ENCODE results near the gene CCDC7.
"Not testable (repeated sequence)": the region's sequence is repeated elsewhere in the genome, so short reads cannot be mapped to it uniquely, and the experiment has no call there.

The CCDC7 gene

DNA sequence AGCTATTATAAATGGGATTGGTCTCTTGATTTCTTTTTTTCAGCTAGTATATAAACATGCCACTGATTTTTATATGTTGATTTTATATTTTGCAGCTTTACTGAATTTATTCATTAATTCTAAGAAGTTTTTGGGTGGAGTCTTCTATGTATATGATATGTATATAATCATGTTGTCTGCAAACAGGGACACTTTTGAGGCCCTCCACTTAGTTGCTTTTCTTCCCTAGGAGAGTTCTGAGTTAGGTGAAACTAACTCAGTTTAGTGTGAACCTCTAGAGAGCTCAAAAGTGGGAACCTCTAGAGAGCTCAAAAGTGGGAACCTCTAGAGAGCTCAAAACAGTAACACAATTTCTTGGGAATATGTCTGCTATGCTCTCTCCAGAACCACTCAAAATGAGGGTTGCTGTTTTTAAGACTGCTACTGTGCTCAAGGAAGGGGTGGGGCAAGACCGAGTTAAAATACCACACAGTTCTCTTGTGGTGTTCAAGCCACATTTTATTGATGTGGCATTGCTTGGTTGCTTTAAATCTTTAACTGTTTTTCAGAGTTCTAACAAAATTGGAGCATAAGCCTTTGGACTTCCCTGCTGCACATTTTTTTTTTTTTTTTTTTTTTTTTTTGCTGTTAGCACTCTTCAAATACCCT is 13.2 kb downstream of the CCDC7 start:
- no peak for DNase-seq

DNA sequence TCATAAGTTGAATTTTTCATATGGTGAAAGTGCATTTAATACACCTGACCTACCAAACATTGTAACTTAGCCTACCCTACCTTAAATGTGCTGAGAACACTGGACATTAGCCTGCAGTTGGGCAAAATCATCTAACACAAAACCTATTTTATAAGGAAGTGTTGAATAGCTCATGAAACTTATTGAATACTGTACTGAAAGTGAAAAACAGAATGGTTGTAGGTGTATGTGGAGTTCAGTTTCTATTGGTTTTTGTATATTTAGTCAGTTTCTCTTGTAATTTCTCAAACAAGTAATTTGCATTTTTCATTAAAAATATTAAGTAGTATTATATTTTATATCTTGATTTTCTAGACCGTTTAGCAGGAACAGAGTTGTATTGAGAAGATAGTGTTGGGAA is 15.3 kb downstream of the CCDC7 start:
- DNase-seq, result no peak

DNA sequence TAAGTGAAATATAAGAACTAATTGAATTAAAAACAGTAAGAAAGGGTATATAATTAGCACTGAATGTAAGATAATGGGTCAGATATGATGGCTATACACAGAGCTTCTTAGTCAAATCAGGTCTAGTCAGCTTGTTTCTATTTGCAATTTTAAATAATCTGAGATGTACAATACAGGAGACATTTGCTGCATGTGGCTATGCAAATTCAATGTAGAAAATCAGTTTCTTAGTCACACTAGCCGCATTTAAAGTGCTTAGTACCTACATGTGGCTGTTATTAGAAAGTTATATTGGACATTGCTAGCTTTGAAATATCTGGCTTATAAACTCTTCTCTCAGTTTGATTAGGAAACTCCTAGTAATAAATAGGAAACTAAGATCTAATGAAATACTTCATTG is 25.3 kb downstream of the CCDC7 start:
- no peak for DNase-seq

DNA sequence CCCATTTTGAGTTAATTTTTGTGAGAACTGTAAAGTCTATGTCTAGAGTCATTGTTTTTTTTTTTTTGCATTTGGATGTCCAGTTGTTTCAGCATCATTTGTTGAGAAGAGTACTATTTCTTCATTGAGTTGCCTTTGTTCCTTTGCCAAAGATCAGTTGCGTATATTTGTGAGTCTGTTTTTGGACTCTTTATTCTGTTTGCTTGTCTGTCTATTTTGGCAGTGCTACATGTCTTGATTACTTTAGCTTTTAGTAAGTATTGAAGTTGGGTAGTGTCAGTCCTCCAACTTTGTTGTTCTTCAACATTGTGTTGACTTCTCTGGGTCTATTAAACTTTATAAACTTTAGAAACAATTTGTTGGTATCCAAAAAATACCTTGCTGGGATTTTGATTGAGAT is 31.6 kb downstream of the CCDC7 start:
- no peak for DNase-seq

DNA sequence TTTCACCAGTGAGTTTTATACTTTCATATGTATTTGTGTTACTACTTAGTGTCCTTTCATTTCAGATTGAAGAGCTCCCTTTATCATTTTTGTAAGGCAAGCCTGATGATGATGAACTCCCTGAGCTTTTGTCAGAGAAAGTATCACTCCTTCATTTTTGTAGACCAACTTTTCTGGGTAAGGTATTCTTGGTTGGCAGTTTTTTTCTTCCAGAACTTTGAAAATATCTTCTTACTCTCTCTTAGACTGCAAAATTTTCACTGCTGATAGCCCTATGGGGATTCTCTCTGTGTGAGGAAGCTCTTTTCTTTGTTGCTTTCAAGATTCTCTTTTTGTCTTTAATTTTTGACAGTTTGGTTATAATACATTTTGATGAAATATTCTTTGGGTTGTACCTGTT is 35.7 kb downstream of the CCDC7 start:
- DNase-seq, result no peak

DNA sequence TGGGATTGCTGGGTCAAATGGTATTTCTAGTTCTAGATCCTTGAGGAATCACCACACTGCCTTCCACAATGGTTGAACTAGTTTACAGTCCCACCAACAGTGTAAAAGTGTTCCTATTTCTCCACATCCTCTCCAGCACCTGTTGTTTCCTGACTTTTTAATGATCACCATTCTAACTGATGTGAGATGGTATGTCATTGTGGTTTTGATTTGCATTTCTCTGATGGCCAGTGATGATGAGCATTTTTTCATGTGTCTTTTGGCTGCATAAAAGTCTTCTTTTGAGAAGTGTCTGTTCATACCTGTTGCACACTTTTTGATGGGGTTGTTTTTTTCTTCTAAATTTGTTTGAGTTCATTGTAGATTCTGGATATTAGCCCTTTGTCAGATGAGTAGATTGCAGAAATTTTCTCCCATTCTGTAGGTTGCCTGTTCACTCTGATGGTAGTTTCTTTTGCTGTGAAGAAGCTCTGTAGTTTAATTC is 37.1 kb downstream of the CCDC7 start:
- not testable (repeated sequence) for DNase-seq

DNA sequence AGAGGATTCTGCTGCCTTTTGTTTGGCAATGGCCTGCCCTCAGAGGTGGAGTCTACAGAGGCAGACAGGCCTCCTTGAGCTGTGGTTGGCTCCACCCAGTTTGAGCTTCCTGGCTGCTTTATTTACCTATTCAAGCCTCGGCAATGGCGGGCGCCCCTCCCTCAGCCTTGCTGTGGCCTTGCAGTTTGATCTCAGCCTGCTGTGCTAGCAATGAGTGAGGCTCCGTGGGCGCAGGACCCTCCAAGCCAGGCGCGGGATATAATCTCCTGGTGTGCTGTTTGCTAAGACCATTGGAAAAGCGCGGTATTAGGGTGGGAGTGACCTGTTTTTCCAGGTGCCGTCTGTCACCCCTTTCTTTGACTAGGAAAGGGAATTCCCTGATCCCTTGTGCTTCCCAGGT is 42.1 kb downstream of the CCDC7 start:
- DNase-seq, result not testable (repeated sequence)

DNA sequence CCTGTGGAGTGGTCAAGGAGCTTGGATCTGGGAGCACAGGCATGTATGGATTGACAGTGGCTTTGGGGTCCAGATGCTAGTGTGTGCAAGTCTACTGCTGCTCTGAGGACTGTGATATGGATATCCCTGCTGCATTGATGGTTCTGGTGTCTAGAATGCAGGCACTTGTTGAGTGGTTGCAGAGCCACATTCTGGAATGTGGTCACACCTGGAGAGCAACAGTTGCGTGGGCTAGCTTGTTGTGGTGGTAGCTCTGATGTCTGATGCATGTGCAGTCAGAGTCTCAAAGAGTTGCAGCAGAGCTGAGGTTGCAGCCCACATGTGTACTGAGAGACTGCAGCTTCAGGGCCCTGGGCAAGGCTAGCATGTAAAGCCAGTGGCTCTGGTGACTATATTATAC is 43.2 kb downstream of the CCDC7 start:
- DNase-seq, result no peak

DNA sequence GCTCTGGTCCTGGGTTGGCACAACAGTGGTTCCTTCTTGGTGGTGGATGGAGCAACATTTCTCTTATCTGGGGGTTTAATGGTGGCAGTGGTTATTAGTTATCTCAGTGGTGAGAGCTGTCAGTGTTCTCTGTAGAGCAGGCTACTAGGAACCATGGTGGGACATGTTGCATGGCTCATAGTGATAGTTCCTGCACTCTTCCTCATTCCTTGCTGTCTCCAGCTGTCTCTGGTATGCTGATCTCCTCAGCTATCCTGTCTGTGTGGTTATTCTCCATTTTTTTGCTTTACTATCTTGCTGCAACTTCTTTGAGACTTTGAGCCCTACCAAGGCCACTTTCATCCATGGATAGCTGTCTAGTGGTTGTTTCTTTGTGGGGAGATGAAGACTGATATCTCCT is 44.0 kb downstream of the CCDC7 start:
- no peak for DNase-seq

DNA sequence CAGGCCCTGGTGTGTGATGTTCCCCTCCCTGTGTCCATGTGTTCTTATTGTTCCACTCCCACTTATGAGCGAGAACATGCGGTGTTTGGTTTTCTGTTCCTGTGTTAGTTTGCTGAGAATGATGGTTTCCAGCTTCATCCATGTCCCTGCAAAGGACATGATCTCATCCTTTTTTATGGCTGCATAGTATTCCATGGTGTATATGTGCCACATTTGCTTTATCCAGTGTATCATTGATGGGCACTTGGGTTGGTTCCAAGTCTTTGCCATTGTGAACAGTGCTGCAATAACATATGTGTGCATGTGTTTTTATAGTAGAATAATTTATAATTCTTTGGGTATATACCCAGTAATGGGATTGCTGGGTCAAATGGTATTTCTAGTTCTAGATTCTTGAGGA is 48.6 kb downstream of the CCDC7 start:
- DNase-seq, result not testable (repeated sequence)

DNA sequence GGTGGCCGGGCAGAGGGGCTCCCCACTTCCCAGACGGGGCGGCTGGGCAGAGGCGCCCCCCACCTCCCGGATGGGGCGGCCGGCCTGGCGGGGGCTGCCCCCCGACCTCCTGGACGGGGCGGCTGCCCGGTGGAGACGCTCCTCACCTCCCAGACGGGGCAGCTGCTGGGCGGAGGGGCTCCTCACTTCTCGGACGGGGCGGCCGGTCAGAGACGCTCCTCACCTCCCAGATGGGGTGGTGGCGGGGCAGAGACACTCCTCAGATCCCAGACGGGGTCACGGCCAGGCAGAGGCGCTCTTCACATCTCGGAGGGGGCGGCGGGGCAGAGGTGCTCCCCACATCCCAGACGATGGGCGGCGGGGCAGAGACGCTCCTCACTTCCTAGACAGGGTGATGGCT is 54.2 kb downstream of the CCDC7 start:
- not testable (repeated sequence) for DNase-seq

DNA sequence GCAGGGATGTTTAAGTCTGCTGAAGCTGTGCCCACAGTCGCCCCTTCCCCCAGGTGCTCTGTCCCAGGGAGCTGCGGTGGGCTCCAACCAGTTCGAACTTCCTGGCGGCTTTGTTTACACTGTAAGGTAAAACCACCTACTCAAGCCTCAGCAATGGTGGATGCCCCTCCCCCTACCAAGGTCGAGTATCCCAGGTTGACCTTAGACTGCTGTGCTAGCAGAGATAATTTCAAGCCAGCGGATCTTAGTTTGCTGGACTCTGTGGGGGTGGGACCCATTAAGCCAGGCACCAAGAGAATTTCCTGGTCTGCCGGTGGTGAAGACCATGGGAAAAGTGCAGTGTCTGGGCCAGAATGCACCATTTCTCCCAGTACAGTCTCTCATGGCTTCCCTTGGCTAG is 56.0 kb downstream of the CCDC7 start:
- DNase-seq, result peak in 1 of 3 experiments; percentile 35

DNA sequence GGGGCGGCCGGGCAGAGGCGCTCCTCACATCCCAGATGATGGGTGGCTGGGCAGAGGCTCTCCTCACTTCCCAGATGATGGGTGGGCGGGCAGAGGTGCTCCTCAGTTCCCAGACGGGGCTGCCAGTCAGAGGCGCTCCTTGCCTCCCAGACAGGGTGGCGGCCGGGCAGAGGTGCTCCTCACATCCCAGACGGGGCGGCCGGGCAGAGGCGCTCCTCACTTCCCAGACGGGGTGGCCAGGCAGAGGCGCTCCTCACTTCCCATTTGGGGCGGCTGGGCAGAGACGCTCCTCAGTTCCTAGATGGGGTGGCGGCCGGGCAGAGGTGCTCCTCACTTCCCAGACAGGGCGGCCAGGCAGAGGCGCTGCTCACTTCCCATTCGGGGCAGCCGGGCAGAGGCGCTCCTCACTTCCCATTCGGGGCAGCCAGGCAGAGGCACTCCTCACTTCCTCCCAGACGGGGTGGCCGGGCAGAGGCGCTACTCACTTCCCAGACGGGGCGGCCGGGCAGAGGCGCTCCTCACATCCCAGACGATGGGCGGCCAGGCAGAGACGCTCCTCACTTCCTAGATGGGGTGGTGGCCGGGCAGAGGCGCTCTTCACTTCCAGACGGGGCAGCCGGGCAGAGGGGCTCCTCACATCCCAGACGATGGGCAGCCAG is 60.0 kb downstream of the CCDC7 start:
- not testable (repeated sequence) for DNase-seq

DNA sequence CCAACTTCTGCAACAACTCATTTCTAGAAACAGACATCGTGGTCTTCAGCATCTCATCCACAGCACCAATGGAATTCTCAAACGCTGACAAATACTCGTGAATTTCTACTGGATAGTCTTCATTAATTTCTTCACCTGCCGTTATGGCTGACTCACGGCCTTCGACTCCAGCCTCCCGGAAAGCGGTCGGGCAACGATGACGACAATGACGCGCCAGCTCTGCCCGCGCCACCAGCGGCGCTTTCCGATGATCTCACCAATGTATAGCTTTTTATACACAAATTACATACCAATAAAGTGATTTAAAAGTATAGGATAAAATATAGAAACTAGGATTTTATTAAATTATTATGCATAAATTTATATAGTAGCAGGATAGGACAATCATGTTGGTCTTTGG is 65.7 kb downstream of the CCDC7 start:
- DNase-seq, result no peak

DNA sequence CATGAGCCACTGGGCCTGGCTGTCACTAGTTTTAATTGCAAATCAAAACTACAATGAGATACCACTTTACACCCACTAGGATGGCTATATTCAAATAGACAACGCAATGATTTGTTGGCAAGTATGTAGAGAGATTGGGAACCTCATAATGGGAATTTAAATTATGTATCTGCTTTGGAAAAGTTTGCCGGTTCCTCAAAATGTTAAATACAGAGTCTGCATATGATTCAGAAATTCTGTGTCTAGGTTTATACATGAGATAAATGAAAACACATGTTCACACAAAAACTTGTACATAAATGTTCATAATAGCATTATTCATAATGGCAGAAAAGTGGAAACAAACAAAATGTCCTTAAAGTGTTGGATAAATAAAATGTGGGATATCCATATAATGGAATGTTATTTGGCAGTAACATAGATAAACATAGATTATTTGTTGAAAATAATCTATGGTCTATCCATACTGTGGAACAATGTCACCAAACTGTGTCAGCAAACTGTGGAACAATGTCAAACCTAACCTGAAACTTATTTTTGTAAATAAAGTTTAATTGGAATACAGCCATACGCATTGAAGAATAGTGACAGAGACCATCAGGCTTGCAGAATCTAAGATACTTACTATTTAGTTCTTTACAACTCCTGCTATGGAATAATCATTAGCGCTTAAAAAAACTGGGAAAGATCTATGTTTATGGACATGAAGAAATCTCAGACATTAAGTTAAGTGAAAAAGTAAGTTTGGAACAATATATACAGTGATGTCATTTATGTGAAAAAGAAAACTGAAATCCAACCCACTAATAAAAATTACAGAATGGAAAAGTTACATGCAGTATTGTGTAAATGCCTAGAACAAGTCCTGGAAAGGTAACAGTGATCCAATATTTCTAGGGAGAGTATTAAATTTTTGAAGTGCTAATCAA is 70.9 kb downstream of the CCDC7 start:
- no peak for DNase-seq

DNA sequence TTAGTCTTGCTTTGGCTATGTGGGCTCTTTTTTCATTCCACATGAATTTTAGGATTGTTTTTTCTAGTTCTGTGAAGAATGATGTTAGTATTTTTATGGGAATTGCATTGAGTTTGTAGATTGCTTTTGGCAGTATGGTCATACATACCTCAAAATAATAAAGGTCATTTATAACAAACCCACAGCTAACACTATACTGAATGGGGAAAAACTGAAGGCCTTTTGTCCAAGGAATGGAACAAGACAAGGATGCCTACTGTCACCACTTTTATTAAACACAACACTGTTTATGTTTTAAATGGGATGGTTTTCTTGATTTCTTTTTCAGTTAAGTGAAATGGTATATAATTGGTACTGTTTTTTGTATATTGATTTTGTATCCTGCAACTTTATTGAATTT is 84.3 kb downstream of the CCDC7 start:
- DNase-seq, result no peak

DNA sequence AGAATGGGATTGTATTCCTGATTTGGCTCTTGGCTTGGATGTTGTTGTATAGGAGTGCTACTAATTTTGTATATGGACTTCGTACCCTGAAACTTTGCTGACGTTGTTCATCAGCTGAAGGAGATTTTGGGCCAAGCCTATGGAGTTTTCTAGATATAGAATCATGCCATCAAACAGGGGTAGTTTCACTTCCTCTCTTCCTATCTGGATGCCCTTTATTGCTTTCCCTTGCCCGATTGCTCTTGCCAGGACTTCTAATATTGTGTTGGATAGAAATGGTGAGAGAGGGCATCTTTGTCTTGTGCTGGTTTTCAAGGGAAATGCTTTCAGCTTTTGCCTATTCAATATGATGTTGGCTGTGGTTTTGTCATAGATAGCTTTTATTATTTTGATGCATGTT is 92.3 kb downstream of the CCDC7 start:
- no peak for DNase-seq

DNA sequence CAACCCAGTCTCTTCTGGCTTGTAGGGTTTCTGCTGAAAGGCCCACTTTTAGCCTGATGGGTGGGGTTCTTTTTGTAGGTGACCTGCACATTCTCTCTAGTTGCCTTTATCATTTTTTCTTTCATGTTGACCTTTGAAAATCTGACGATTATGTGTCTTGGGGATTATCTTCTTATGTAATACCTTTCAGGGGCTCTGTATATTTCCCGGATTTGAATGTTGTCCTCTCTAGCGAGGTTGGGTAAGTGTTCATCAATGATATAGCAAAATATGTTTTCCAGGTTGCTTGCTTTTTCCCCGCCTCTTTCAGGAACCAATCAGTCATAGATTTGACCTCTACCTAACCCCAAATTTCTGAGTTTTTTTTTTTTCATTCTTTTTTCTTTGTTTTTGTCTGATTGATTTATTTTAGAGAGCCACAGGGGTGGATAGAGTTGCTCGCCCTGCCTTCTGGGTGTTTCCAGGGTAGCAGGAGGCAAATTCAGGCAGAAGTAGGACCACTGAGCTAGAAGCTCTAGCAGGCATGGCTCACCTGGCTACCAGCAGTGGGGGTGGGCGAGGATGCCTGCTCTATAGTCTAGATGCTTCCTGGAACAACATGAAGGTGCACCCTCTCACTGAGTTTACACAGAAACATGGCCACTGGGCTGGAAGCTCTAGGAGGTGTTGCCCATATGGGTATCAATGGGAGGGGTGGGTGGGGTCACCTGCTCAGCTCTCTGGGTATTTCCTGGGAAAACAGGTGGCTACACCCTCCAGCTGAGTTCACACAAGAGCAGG is 94.9 kb downstream of the CCDC7 start:
- DNase-seq, result no peak

DNA sequence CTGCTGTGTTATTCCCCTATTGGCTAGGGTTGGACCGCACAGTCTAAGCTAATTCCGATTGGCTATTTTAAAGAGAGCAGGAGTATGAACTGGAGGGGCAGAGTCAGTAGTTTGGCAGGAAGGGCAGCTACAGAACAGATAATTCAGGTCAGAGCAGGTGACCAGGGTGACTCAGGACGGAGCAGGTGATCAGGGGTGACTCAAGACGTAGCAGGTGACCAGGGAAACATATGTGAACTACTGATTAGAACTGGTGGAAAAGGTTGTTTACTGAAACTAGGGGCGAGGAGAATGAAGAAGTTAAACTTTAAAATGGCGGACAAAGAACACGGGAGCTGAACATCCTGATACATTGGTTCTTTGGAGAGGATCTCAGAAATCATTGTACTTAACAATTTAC is 102.3 kb downstream of the CCDC7 start:
- DNase-seq, result no peak

DNA sequence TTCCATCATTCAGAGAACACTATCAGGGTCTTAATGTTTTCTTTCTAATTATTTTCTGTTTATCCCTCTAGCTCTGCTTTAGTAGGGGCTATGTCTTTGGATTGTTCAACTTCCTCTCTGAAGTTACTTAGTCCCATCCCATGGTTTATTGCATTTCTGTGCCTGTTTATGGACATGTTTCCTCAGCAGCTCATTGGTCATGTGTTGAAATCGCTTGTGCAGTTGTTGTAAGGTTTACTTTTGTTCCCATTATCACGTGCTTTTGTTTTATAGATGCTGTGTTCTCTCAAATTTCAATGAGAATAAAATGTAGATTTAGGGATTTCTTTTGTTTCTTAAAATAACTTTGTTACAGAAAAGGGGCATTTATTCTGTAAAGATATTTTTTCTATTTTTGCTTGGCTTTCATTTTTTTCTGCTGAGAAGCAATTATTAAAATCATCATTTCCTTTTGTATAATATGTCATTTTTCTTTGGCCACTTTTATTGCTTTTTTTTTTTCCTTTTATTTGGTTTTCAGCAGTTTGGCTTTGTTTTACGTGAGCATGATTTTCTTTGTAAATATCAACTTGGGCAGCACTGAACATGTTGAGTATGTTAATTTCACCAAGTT is 110.9 kb downstream of the CCDC7 start:
- DNase-seq, result no peak

DNA sequence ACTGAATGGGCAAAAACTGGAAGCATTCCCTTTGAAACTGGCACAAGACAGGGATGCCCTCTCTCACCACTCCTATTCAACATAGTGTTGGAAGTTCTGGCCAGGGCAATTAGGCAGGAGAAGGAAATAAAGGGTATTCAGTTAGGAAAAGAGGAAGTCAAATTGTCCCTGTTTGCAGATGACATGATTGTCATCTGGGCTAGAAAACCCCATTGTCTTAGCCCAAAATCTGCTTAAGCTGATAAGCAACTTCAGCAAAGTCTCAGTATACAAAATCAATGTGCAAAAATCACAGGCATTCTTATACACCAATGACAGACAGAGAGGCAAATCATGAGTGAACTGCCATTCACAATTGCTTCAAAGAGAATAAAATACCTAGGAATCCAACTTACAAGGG is 116.8 kb downstream of the CCDC7 start:
- not testable (repeated sequence) for DNase-seq

DNA sequence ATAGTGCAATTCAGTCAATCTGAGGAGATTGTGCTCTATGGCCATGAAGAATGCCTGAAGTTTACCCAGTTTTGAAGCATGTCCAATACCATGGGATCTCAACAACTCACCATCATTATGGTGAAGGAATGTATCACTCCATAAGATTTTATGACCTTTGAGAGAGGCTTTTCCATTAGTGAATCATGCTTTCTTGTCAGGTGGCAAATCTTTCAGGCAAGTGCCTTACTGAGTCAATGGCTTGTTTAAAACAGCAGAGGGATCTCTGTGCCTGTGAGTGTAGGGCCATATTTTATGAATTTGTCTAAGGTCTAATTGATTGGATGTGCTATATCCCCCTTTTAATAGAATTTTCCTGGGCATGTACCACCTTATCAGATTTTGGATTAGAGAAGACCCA is 131.5 kb downstream of the CCDC7 start:
- no peak for DNase-seq

All from NCI-H1417 (cell line).